RWPE1 (cell line): Measurements from ENCODE around the gene S100A16.
"Not testable (repeated sequence)": the region's sequence is repeated elsewhere in the genome, so short reads cannot be mapped to it uniquely, and the experiment has no call there.

ENCODE experiments used
- CTCF ChIA-PET: fragments of 350-600 bp; sonication (Branson Sonifier 250); formaldehyde crosslinking; extraction: SDS; loops from one replicate; lab custom pipeline; 2021; lab: Yijun Ruan, JAX
- POLR2A ChIA-PET: fragments of 400-600 bp; formaldehyde crosslinking; extraction: SDS; loops from one replicate; lab custom pipeline; 2020; ENCODE audit warnings: antibody characterized with exemption; ENCODE audit not compliant: low non-redundant PET; lab: Yijun Ruan, JAX
- DNase-seq: peaks from one replicate; pipeline ENCODE4 v3.0.0; 2012; ENCODE audit warnings: low spot score
- H3K27ac ChIP-seq: fragments of 450-650 bp; 2 replicates; pipeline ENCODE4 v1.5.1; 2017
- TF ChIP-seq, protein P1 (sequence below): fragments of 450-650 bp; conservative IDR thresholded peaks from 2 replicates; pipeline ENCODE4 v1.5.1; 2017; ENCODE audit warnings: low read depth, mild to moderate bottlenecking

S100A16 gene

DNA sequence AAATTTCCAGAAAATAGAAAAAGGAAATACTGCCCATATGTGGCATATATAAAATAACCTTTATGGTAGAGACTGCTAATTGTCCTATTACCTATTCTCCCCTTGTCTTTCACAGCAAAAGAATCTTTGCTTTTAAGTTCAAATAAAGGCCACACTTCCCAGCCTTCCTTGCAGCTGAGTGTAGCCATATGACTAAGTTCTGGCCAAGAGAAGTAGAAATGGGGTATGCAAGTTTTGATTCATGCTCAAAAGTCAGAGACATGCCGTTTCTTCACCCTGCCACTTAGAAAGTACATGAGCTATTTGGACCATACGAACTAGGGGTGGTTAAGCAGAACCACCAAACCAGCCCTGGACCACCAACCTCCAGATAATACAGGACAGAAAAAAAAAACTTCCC, 29.0 kb downstream of the S100A16 start:
- no peak overlapping the region for H3K27ac ChIP-seq
- no peak for DNase-seq
- CTCF ChIA-PET: no interaction called here
- TF ChIP-seq, protein P1, sequence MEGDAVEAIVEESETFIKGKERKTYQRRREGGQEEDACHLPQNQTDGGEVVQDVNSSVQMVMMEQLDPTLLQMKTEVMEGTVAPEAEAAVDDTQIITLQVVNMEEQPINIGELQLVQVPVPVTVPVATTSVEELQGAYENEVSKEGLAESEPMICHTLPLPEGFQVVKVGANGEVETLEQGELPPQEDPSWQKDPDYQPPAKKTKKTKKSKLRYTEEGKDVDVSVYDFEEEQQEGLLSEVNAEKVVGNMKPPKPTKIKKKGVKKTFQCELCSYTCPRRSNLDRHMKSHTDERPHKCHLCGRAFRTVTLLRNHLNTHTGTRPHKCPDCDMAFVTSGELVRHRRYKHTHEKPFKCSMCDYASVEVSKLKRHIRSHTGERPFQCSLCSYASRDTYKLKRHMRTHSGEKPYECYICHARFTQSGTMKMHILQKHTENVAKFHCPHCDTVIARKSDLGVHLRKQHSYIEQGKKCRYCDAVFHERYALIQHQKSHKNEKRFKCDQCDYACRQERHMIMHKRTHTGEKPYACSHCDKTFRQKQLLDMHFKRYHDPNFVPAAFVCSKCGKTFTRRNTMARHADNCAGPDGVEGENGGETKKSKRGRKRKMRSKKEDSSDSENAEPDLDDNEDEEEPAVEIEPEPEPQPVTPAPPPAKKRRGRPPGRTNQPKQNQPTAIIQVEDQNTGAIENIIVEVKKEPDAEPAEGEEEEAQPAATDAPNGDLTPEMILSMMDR: no peak
- POLR2A ChIA-PET: interaction anchor here (0.7 kb wide), 1 partner anchor 34 kb away, joined by 3 read pairs; no protein-coding TSS in a partner anchor

DNA sequence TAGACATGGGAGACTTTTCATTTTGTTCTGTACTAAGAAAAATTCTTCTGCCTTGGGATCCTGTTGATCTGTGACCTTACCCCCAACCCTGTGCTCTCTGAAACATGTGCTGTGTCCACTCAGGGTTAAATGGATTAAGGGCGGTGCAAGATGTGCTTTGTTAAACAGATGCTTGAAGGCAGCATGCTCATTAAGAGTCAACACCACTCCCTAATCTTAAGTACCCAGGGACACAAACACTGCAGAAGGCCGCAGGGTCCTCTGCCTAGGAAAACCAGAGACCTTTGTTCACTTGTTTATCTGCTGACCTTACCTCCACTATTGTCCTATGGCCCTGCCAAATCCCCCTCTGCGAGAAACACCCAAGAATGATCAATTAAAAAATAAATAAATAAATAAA, 29.4 kb downstream of the S100A16 start:
- H3K27ac ChIP-seq, CTCF ChIA-PET, DNase-seq: not testable (repeated sequence)
- POLR2A ChIA-PET: interaction anchor here (0.7 kb wide), 1 partner anchor 35 kb away, joined by 3 read pairs; no protein-coding TSS in a partner anchor

DNA sequence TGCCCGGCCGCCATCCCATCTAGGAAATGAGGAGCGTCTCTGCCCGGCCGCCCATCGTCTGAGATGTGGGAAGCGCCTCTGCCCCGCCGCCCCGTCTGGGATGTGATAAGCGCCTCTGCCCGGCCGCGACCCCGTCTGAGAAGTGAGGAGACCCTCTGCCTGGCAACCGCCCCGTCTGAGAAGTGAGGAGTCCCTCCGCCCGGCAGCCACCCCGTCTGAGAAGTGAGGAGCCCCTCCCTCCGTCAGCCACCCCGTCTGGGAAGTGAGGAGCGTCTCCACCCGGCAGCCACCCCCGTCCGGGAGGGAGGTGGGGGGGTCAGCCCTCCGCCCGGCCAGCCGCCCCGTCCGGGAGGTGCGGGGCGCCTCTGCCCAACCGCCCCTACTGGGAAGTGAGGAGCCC, 30.1 kb downstream of the S100A16 start:
- H3K27ac ChIP-seq, DNase-seq, POLR2A ChIA-PET, CTCF ChIA-PET: not testable (repeated sequence)

DNA sequence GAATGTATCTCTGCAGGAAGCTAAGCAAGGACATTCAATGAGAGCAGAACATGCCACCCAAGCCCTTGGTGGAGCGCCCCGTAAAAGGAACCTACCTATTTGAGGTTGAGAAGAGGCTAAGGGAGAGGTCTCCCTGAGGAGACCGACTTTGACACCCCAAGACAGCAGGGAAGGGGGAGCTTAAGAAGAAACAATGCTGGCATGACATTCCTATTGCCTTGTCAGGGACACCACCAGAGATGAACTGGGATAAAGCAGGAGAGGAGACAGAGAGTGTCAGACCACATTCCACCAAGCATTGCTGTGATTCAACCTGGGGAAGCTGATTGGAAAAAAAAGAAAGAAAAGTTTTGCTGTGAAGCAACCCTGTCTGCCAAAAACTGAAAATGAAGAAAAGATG, 34.0 kb downstream of the S100A16 start:
- ChIA-PET POLR2A (no interaction called here), CTCF (interaction anchor here (0.5 to 0.9 kb wide), 2 partner anchors 68 to 113 kb away, joined by 3 to 7 read pairs; no protein-coding TSS in a partner anchor)
- no peak for DNase-seq
- H3K27ac ChIP-seq: no peak overlapping the region
- TF ChIP-seq, protein P1: no peak

DNA sequence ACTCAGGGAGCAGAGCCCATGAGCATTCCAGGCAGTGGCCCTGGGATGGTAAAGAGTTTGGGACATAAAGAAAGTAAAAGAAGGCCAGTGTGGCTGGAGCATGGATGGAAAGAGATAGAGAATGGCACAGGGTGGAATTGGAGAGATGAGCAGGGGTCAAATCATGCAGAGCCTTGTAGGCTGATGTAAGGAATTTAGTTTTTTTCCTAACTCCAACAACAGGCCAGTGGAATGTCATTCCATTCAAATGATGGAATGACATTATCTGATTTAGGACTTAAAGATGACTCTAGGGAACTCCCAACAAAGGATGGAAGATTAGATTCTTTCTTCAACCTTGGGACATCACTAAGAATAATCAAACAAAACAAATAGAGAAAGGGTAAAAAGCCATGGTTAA, 34.4 kb downstream of the S100A16 start:
- POLR2A ChIA-PET: no interaction called here
- H3K27ac ChIP-seq: no peak overlapping the region
- CTCF ChIA-PET: interaction anchor here (0.5 to 0.9 kb wide), 2 partner anchors 67 to 113 kb away, joined by 3 to 7 read pairs; no protein-coding TSS in a partner anchor
- DNase-seq: no peak
- TF ChIP-seq, protein P1: no peak

DNA sequence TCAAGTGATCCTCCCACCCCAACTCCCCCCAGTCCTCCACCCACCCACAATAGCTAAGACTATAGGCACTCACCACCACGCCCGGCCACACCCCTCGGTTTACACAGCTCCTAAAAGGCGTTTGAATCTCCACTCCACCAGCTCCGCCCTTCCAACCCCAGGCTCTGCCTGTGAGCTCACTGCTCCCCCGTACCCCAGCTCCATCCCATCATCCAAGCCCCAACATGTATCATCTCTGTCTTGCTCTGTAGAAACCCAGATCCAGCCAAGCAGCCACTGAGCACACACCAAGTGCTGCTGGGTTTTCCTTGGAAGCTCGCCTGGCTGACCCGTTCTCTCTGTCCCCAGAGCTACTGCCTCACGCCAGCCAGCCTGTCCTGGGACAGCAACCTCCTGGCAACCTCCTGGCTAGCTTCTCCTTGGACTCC, 35.3 kb downstream of the S100A16 start:
- DNase-seq: no peak
- POLR2A ChIA-PET: interaction anchor here (0.9 to 2.0 kb wide), 3 partner anchors 35 to 57 kb away, joined by 4 to 6 read pairs (median 4); partner anchors contain the start of genes CHTOP and S100A16
- peak overlapping the region; percentile 68 for H3K27ac ChIP-seq
- CTCF ChIA-PET: interaction anchor here (0.6 to 1.0 kb wide), 4 partner anchors 11 to 246 kb away, joined by 3 to 4 read pairs (median 4); no protein-coding TSS in a partner anchor
- TF ChIP-seq, protein P1: no peak

DNA sequence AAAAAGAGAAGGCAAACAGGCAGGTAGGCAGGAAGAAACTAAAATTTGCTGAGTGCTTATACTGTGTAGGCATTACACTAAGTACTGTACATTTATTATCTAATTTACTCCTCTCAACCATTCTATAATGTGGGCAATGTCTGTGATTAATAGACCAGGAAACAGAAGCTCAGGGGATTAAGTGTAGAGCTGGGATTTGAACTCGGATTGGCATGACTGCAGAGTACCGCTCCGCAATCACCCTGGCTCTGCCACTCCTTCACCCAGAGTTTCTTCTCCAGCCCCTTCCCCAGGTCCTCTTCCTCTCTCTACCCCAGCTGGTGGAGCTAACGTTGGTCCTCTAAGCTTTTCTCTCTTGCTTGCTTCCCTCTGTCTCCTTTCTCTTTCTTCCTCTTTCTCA, 35.8 kb downstream of the S100A16 start:
- DNase-seq: no peak
- peak overlapping the region; percentile 68 for H3K27ac ChIP-seq
- POLR2A ChIA-PET: interaction anchor here (0.9 to 2.0 kb wide), 3 partner anchors 36 to 57 kb away, joined by 4 to 6 read pairs (median 4); partner anchors contain the start of genes CHTOP and S100A16
- CTCF ChIA-PET: interaction anchor here (0.6 to 1.0 kb wide), 4 partner anchors 10 to 247 kb away, joined by 3 to 4 read pairs (median 4); no protein-coding TSS in a partner anchor
- TF ChIP-seq, protein P1: no peak

DNA sequence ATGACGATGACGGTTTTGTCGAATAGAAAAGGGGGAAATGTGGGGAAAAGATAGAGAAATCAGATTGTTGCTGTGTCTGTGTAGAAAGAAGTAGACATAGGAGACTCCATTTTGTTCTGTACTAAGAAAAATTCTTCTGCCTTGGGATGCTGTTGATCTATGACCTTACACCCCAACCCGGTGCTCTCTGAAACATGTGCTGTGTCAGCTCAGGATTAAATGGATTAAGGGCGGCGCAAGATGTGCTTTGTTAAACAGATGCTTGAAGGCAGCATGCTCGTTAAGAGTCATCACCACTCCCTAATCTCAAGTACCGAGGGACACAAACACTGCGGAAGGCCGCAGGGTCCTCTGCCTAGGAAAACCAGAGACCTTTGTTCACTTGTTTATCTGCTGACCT, 37.4 kb downstream of the S100A16 start:
- POLR2A ChIA-PET, DNase-seq, H3K27ac ChIP-seq: not testable (repeated sequence)
- CTCF ChIA-PET: interaction anchor here (1.4 kb wide), 1 partner anchor 40 kb away, joined by 3 read pairs; the partner anchor contains the start of gene S100A14

DNA sequence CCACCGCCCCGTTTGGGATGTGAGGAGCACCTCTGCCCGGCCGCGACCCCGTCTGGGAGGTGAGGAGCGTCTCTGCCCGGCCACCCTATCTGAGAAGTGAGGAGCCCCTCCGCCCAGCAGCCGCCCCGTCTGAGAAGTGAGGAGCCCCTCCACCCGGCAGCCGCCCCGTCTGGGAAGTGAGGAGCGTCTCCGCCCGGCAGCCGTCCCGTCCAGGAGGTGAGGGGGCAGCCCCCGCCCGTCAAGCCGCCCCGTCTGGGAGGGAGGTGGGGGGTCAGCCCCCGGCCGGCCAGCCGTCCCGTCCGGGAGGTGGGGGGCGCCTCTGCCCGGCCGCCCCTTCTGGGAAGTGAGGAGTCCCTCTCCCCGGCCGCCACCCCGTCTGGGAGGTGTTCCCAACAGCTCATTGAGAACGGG, 37.9 kb downstream of the S100A16 start:
- H3K27ac ChIP-seq, POLR2A ChIA-PET, DNase-seq, CTCF ChIA-PET: not testable (repeated sequence)
